AG10803 (cell line): ENCODE measurements around the gene XXYLT1.

ENCODE experiments used
- DNase-seq: peaks from one replicate; pipeline ENCODE4 v3.0.0; 2010; ENCODE audit warnings: low read depth
- H3K4me3 ChIP-seq: 2 replicates; pipeline ENCODE4 v1.5.1; 2011; ENCODE audit warnings: mild to moderate bottlenecking, low read length, control low read depth
- CTCF ChIP-seq: conservative IDR thresholded peaks from 2 replicates; pipeline ENCODE4 v1.5.1; 2011; ENCODE audit warnings: mild to moderate bottlenecking, low read length, control low read depth, inconsistent platforms

Gene XXYLT1

GRCh38 chr3:195146131-195146530, 124.8 kb downstream of the XXYLT1 start:
- no peak for DNase-seq
- no peak overlapping the region for H3K4me3 ChIP-seq
- no peak for TF ChIP-seq CTCF

GRCh38 chr3:195145579-195145978, 125.4 kb downstream of the XXYLT1 start:
- no peak for TF ChIP-seq CTCF
- no peak overlapping the region for H3K4me3 ChIP-seq
- DNase-seq: no peak

- no peak overlapping the region for H3K4me3 ChIP-seq
- DNase-seq: peak; percentile 70
- TF ChIP-seq CTCF: no peak
Observed at GRCh38 chr3:195143221-195143620, 127.7 kb downstream of the XXYLT1 start.

- TF ChIP-seq CTCF: no peak
- no peak overlapping the region for H3K4me3 ChIP-seq
Observed at GRCh38 chr3:195142519-195142918, 128.4 kb downstream of the XXYLT1 start.

GRCh38 chr3:195140816-195141793, 129.9 kb downstream of the XXYLT1 start:
- no peak overlapping the region for H3K4me3 ChIP-seq
- no peak for TF ChIP-seq CTCF
- no peak for DNase-seq

More at GRCh38 chr3:195142519-195142918, 128.4 kb downstream of the XXYLT1 start:
- no peak for DNase-seq

- DNase-seq: no peak
- no peak for TF ChIP-seq CTCF
- no peak overlapping the region for H3K4me3 ChIP-seq
Observed at GRCh38 chr3:195140410-195140809, 130.5 kb downstream of the XXYLT1 start.

GRCh38 chr3:195139876-195140240, 131.1 kb downstream of the XXYLT1 start:
- DNase-seq: peak; percentile 7
- no peak overlapping the region for H3K4me3 ChIP-seq
- TF ChIP-seq CTCF: no peak
